T-helper 2 cell treated with Interferon-gamma antibody and Interleukin-4, amounts not matched to agents 100 ng/mL and 5 ng/mL, for 36 hours (primary cell): ENCODE results near the gene MBD3. TPM values are rescaled to one million over a fixed set of nuclear protein-coding genes. Genes with fewer than 3 reads are reported as not detected.

Source experiments
- total RNA-seq: library from RNA; stranded (reverse); gene quantifications from 2 replicates; pipeline ENCODE4 v1.2.3, GENCODE V29; 2022

The MBD3 gene
- total RNA-seq, 1 donor from 2014 or later = 107 TPM

Other genes with a start within 250 kb of the MBD3 start
- gene NDUFS7, start 209.0 kb downstream of the MBD3 start, total RNA-seq = 92.2 and 97.5 TPM in 2 replicates
- gene GAMT, start 191.3 kb downstream of the MBD3 start, total RNA-seq = 30.9 TPM in 2 replicates
- gene DAZAP1, start 185.3 kb downstream of the MBD3 start, total RNA-seq = 239 and 250 TPM in 2 replicates
- gene RPS15, start 154.5 kb downstream of the MBD3 start, total RNA-seq = 1,282 and 1,301 TPM in 2 replicates
- 0.05 TPM in 2 replicates for gene APC2, start 142.7 kb downstream of the MBD3 start, total RNA-seq
- 42.3 and 43.3 TPM in 2 replicates for gene C19orf25, start 113.7 kb downstream of the MBD3 start, total RNA-seq
- 1.3 and 2.2 TPM in 2 replicates for gene PCSK4, start 102.5 kb downstream of the MBD3 start, total RNA-seq
- gene REEP6, start 101.7 kb downstream of the MBD3 start, total RNA-seq = 1.3 and 1.7 TPM in 2 replicates
- gene ADAMTSL5, start 79.8 kb downstream of the MBD3 start, total RNA-seq = 5.0 and 5.4 TPM in 2 replicates
- gene PLK5, start 68.8 kb downstream of the MBD3 start, total RNA-seq = 0.07 TPM in 1 of 2 replicates, not detected in the other
- 12.0 and 12.1 TPM in 2 replicates for gene MEX3D, start 24.5 kb downstream of the MBD3 start, total RNA-seq
- gene UQCR11, start 12.6 kb upstream of the MBD3 start, total RNA-seq = 159 and 161 TPM in 2 replicates
- gene TCF3, start 59.8 kb upstream of the MBD3 start, total RNA-seq = 88.1 and 88.5 TPM in 2 replicates
- gene ONECUT3, start 160.6 kb upstream of the MBD3 start, total RNA-seq = not detected in 2 replicates
- 25.6 and 28.5 TPM in 2 replicates for gene ATP8B3, start 219.4 kb upstream of the MBD3 start, total RNA-seq